ENCODE measurements around the gene PHF12.

Gene PHF12

DNA sequence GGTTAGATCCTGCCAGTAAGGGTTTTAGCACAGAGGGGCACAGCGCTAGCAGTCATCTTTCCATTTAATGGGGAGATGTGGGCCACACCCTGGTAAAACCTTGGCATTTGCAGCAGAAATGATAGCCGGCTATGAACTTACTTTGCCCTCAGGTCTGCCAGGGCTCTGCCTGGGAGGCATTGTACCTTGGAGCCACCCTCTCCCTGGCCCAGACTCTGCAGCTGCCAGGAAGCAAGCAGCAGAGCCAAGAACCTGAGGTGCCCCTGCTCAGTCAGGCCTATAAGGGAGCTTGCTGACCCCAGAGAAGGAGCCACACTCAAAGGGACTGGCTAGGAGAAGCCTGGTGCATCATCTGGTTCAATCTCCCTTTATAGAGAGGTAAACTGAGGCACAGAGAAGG lies 23.7 kb upstream of the PHF12 start:
- DNase-seq: no peak

DNA sequence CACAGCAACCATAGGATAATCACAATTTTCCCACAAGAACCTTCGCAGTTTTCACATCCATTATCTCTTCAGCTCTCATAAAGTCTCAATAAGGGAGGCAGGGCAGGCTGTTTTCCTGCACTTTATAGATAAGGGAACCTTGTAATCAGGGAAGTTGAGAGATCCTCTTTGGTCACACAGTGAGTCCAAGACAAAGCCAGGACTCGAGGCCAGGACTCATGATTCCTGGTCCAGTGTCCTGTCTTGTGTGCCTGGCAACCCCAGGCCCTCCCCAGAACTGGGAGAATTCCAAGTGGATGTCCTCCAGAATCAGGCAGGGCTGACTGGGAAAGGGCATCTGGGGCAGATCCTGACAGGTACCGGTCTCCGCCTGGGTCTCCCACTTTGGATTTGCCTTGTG lies 23.1 kb upstream of the PHF12 start:
- DNase-seq: peak in 1 of 2 experiments; percentile 11

DNA sequence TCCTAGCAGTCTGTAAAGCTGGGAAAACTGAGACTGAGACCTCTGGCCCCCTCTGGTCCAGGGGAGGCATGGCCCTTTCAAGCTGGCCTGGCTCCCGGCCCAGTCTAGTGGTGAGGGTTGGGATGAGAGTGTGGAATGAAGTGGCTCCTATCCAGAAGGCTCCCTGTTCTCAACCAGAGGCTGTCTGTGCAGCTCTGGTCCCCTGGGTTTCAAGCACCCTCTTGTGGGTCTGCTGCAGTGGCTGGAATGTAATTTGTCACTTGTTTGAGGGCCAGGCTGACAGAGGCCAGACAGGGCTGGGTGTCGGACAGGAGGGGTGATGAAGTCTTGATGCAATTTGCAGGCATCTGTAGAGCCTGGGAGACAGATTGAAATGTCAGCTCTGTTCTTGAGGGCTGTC lies 22.1 kb upstream of the PHF12 start:
- DNase-seq: no peak

DNA sequence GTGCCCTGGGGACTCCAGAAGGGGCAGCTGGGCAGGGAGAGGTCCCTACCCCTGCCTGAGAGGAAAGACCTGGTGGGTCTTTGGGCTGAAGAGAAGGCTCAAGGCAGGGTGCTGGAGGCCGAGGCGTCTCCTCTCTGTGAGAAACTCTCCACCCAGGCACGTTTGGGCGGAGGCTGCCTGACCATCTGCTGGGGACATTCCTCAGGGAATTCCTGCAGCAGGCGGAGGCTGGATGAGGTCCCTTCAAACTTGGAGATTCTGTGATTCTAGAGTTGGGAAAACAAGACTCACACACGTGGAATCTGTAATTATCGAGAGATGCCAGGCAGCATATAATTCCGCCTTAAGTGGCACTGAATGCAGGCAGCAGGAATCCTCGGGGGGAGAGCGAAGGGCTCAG lies 21.1 kb upstream of the PHF12 start:
- DNase-seq: no peak

DNA sequence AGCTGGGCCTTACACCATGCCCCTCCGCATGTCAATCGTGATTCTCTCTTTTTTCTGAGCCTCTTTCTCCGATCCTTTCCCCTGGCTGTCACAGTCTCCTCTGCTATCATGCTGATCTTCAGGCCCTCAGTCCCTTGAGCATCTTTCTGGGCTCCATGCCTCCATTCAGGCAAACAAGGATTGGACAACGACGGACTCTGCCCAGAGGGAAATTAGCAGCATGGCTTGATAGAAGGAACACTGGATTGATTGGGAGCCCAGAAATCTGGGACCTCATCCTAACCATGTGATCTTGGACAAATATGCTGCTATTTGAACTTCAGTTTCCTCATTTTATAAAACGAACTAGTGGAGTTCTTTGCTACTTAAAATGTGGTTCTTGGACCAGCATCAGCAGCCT lies 19.6 kb upstream of the PHF12 start:
- DNase-seq: peak in 1 of 2 experiments; percentile 42

DNA sequence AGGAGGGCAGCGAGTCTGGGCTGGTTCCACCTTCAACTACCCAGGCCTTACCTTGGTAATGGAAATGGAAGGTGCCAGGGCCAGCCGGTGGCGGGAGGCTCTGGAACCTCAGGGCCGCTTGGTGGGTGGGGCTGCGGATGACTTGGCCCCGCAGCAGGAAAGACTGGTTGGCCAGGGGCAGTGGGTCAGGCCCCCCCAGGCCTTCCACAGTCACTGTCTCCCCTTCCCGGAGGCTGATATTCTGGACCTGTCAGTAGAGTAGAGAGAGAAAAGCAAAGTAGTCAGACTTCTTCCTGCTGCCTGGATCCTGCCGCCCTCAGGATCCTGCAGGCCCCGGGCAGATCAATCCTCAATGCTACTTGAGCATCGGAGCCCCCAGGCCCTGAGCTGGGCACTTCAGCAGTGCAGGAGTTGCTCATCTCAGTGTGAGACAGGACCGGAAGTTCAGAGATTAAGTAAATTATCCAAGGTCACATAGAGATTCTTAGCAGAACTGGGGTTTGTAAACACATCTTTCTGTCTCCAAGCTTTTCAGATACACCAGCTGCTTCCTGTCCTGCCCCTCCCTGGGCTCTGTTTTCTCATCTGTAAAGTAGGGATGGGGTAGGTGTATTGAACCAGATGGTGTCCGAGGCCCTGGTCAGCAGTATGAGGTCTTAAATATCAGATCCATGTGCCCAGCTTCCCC lies 18.5 kb upstream of the PHF12 start:
- no peak for DNase-seq

DNA sequence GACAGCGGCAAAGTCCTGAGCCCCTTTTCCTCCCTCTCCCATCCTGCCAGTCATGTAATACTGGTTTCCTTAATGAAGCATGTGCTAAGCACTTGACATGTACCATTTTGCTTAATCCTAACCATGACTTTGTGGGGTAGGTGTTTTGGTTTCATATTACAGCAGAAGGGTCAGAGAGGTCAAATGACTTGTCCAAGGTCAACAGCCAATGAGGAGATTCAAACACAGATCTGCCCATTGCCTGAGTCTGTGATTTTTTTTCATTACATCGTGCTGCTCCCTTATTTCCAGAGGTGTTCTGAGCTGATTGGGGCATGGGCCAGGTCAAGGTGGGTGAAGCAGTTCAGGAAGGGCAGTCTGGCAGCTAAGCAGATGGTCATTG lies 17.6 kb upstream of the PHF12 start:
- no peak for DNase-seq

DNA sequence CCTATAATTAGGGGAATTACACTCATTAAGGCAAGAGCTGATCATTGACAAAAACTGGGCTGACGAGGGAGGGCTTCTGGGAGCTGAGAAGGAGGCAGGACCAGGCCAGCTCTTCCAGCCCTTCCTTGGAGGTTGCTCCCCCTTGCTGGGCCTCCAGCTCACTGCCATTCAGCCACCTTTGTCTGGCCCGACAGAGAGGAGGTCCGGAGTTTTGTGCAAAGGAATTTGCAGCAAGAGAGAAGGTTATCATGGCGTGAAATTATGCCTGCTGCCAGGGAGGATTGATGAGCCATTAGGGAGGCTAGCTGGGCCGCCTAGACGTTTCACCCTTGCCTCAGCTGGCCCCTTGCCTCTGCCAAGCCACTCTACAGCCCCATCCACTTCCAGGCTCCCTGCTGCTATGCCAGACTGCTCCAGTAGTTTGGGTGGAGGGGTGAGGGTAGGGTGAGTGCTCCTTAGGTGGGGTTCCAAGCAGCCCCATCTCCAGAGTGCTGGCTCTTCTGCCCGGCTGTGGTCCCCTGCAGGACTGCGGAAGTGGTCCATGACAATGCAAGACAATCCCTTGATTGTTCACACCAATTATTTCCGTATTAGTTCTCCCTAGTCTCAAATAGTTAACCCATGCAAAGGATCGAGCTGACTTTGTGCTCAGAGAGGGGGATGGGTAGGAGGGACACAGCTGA lies 17.1 kb upstream of the PHF12 start:
- DNase-seq: no peak

DNA sequence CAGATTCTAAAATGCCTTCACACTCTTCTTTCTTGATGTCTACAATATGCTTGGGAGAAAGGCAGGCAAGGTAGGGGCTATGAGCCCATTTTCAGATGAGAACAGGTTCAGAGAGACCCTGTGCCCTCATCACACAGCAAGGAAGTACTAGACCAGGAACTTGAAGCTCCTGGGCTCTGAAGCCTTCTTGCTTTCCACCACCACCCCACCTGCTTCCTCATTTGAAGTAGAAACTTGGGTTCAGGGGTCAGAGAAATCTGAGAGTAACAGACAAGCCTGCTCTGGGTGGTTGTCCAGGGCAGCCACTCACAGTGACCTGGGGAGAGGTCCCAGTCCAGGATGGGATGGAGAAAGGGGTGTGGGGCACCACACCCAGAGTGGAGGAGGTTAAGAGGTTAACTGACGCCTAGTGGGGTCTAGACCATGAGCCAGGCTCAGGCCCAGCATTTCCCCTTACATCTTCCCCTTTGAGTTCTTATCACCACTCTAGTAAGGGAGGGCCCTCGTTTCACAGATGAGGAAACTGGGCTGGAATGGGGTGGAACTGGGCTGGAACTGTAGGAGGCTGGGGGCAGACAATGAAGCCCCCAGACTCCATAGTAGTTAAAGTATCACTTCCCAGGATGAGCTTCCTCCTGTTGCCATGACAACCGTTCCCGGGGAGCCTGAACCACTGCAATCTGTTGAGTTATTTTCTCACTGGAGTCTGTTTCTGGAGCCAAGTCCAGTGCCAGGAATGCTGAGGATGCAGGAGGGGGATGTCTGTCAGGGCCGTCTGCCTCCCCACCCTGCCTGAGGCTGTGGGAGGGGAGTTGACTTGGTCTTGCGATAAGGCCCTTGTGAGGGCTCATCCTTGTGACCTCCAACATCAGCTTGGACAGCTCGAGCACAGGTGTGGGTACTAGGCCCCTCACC lies 16.2 kb upstream of the PHF12 start:
- no peak for DNase-seq

DNA sequence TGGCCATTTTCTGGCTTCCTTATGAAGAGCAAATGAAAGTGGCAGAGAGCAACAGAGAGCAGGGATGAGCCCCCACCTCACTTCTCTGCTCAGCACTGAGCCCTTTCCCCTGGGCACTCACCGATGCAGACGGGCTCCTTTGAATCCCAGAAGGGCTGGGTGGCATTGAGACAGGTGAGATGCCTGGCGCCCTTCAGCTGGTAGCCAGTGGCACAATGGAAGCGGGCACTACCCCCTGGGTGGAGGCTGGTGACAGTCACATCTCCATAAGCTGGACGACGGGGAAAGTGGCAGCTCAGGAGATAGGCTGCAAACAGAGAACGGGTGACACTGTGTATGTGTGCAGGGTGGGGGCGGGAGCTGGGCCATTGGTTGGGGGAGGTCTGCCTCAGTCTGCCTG lies 12.5 kb upstream of the PHF12 start:
- no peak for DNase-seq

DNA sequence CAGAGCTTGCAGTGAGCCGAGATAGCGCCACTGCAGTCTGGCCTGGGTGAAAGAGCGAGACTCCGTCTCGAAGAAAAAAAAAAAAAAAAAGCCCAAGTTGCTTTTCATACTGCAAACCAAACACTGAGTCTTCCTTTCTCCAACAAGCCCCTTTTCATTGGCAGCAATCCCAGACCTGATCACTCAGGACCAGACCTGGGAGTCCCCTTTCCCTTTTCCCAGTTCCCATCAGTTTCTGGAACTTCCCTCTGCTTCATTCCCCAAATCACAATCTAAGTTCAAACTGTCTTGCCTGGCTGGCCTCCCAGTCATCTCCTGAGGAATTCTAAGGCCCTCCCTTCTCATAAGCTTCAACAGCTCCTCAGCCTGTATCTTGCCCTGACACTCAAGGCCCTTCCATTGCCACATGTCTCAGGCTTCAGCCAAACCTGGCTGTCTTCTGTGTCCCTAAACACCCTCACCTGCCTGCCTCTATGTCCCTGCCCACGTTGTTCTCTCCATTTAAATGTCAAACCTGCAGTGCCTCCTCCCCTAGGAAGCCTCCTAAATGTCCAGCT lies 11.8 kb upstream of the PHF12 start:
- no peak for DNase-seq

DNA sequence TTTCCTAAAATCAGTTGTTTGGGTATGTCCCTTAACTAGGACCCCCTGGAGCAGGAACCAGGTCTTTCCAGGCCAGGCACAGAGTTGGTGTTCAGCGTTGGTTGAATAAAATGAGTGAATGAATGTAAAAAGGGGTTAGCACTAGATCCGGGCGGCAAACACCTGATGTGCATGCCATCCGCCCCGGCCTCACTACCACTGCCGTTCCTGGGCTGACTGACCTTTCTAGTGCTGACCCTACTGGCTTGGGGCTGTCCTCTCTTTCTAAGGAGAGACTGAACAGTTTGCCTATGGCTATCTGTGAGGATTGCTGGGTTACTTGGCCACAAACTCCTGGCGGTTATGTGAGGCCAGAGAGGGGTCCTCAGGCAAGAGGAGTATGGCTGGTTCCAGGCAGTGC lies 10.1 kb upstream of the PHF12 start:
- no peak for DNase-seq

DNA sequence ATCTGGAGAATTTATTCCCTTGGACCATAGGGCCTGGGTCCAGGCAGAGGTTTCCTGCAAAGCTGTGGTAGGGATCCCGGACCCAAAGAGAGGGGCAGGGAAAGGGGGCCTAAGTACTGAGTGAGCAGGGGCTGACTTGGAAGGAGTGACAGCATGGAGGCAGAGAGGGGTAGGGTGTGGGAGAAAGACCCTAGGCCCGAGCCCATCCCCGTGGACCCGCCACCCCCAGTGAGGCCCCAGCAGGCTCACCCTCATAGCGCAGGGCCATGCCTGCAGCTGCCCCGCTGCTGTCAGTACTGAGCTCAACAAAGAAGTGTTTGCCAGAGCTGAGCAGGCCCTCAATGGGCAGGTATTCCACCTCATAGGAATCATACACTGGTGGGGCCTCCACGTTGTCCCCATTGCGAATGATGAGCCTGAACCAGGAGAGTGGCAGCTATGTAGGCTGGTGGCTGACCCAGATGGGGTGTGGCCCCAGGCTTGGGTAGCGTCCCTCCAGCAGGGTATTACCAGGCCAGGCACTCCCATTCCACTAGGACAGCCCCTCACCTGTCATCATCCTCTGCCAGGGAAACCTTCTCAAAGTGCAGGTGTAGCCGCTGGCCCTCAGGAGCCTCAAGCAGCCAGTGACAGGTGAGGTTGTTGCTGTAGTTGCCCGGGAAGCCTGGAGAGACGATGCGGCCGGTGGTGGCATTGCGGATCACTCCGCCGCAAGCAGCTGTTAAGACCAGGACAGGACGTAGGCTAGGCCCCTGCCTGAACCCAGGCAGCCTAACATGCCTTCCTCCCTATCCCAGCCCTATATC lies 9.1 kb upstream of the PHF12 start:
- DNase-seq: no peak

DNA sequence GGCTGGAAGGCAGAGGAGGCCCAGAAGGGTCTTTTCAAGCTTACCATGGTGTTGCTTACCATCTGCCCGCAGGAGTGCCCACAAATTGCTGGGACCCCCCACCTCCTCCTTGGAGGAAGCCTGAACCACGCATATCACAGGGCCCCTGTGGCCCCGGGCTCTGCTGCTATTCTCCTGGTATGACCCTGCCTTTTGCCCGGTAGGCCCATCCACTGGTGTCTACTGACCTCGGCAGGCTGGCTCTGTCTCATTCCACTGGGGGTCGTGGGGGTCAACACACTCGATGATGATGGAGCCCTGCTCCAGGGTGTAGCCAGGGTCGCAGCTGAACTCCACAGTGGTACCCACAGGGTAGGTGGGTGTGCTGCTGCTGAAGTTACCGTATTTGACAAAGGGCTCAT lies 8.2 kb upstream of the PHF12 start:
- no peak for DNase-seq

DNA sequence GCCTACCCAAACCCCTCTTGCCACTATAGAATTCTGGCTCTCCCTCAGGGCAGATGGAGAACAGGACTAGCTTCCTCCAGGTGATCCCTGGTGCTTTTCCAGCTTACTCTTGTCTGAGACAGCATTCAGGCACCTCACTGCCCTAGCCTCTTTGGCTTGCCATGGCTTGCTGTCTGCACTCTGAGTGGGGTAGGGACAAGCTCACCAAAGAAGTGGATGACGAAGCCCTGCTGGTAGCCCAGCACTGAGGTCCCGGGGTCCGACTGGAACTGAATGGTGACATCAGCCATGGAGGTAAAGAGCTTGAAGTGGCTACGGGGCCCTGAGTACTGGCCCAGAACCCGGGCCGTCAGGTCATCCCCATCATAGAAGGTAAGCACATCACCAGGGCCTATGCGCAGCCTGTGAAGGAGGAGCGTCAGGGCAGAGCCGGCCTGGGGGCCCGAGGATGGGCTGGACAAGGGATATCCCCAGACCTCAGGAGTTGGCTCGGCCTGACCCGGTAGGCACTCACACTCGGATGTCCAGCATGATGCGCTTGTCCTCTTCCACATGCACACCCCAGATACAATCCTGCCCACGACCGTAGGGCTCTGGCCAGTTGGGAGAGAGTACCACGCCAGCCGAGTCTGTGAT lies 7.6 kb upstream of the PHF12 start:
- no peak for DNase-seq

DNA sequence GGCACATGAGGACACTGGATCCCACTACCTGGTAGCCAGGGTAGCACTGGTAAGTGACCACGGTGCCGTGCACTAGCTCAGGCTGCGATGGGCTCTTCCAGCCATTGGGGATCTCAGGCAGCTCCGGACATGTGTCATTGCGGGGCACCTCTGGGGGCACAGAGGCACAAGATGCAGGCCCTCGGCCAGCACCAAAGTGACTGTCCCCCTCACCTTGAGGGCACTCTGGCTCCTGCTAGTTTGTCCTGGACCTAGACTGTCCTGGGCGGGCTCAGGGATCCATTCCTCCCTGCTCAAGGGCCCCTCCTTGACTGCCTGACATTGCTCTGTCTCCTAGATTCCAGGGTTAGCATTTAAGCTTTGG lies 6.7 kb upstream of the PHF12 start:
- DNase-seq: no peak

DNA sequence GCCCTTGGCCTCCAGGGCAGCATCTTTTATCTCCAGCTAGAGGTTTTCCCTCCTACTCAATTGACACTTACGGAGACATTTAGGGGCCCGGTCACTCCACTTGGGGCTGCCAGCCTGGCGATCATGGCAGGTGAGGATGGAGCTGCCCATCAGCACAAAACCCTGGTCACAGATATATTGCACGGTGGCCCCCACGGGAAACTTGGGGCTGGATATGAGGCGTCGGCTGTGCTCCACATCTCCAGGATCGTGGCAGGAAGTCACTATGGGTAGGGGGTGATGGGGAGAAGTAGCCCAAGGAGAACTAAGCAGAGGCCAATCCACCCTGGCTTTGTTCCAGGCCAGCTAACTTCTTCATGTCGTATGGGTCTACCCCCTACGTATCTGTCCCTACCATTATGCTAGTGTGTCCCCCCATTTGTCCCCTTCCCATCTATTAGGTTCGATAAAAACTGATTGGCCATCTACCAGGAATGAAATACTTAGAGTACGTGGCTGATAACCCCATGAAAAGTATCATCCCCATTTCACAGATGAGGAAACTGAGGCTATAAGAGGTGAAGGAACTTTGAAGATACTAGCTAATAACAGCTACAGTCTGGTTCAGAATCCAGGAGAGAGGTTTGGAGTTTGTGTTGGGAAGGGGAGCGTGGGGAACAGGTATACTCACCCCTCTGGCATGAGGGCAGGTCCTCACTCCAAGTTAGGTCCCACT lies 6.1 kb upstream of the PHF12 start:
- DNase-seq: no peak

DNA sequence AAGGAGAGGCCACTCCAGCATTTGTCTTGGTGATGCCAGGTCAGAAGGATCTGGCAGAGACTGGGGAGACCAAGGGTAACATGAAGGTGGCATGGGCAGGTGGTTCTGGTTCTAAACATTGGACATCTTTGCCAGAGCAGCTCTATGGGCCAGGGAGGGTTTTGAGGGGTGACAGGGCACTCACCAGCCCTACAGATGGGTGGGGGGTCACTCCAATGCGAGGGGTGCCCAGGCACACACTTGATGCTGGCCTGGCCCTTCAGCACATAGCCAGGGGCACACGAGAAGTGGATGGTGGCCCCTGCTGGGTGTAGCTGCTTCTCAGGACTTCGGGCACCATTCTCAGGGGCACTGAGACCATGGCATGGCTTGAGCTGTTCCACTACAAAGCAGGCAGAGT lies 5.5 kb upstream of the PHF12 start:
- no peak for DNase-seq

DNA sequence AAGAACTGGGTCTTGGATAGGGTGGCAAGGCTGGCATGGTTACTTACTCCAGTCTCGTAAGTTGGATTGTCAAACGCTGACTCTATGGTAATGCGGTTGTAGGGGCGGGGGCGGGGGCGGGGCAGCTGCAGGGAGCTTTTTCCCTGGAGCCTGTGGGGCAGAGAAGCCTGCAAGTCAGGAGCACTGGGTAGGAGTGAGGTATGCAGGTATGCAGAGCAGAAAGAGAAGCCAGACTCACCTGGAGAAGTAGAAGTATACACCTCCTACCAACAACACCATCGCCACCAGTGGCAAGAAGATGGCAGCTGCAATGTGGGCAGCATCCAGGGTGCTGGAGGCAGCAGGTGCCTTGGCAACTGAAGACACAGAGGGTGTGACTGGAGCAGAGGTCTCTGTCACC lies 4.8 kb upstream of the PHF12 start:
- no peak for DNase-seq

DNA sequence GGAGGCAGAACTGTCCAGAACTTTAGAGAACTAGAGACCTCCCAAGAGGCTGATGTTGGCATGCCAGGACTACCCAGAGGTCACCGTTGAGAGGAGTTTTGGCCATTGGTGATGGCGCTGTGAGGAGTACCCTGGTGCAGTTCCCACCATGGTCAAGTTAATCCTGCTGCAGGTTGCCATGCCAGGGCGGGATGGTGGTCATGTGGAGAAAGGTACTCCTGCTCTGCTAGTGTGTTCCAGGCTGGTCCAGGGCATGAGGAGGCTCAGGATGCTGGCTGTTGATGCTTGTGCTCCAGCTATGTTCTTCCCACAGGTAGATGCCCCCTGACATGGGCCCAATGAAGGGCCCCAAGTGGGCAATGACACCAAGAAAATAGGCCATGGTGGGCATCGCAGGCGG lies 4.1 kb upstream of the PHF12 start:
- no peak for DNase-seq

DNA sequence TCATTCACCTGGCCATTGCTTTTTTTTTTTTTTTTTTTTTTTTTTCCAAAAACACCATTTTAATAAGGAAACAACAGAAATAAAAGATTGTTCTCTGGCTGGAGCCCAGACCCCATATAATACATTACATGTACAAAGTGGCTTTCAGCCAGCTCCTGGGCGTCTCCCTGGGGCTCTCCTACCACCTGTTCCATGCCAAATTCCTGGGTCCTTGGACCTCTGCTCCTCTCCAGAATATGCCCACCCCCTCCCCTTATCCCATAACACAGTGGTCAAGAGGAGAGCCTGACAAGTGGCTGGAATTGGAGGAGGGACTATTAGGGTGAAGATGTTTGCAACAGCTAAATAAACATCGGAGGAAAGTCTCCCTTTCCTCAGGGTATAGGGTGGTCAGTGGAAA lies 3.6 kb upstream of the PHF12 start:
- no peak for DNase-seq

Measured in cerebellar nuclear complex (tissue), 1 donor.